ENCODE data around the gene STAT3. TPM values are rescaled to one million over a fixed set of nuclear protein-coding genes. Genes with fewer than 3 reads are reported as not detected.

Gene STAT3
- total and polyA plus RNA-seq, 9 donors = 42.6 to 56.9 (median 47.7) TPM

DNA sequence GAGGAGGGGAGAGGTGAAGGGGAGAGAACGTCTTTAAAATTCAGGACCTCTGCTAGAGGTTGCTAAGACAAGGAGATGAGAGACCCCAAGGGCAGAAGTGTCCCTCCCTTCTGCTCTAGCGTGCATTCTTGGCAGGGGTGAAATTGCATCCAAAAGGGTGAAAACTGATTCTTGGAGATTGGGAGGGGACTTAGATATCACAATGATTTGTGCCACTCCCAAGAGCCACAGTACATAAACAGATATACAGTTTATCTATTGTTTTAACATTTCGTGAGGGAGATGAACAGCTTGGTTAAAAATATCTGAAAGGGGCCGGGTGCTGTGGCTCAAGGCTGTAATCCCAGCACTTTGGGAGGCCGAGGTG is 22.1 kb upstream of the STAT3 start:
- WGBS (ENCODE audit: insufficient coverage) = 17% methylated on average over 1 of the region's 5 CpGs
- Histone ChIP-seq H3K27ac (ENCODE audit: low read length) (peak overlapping the region; percentile 81), H3K4me1 (ENCODE audit: control insufficient read depth, insufficient read depth, low read length) (peaks cover 72% of the 10 kb centered on the region), H3K4me3 (ENCODE audit: low read length) (no peak overlapping the region), H3K36me3 (ENCODE audit: control insufficient read depth, insufficient read depth, low read length) (peaks cover 21% of the 10 kb centered on the region), H3K27me3 (ENCODE audit: control insufficient read depth, insufficient read depth, low read length) (no peaks in the 10 kb centered on the region), H3K9me3 (replicated peaks; ENCODE audit: control insufficient read depth, low read depth, low read length) (no peaks in the 10 kb centered on the region)
- no peak for DNase-seq

DNA sequence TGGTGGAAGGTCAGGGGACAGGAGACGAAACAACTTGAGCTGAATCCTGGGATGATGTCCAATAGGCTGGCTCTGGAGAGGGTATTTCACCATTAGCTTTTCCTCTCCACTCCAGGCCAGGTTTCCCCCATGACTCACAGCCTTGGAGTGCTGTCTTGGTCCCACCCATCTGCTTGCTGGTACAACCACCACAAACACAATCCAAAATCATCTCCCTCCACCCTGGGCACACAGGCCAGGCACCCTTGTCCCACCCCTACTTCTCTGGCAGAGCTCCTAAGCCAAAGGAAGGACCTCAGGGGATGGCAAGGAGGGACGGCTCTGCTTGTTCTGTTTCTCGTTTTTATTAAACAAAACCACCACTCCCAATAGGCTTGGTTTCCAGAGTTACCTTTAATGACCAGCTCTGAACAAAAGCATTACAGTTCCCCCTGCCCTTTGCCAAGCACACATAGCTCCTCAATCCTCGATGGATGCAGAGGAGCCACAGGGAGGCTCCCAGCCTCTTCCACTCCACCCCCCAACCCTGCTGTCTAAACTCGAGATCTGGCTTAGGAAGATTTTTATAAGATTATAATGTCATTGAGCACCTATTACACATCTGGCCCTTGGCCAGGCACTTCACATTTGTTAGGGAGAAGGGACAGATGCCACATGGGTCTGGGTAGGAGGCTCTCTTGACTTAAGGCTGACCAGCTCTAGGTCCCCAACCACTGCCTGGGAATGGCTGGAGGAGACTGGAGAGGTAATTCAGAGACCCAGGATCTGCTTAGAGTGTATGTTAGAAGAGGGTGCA is 21.5 kb upstream of the STAT3 start:
- H3K27me3 ChIP-seq (ENCODE audit: control insufficient read depth, insufficient read depth, low read length) = no peaks in the 10 kb centered on the region
- H3K4me1 ChIP-seq (ENCODE audit: control insufficient read depth, insufficient read depth, low read length) = peaks cover 66% of the 10 kb centered on the region
- no peak overlapping the region for H3K4me3 ChIP-seq (ENCODE audit: low read length)
- H3K36me3 ChIP-seq (ENCODE audit: control insufficient read depth, insufficient read depth, low read length) = peaks cover 22% of the 10 kb centered on the region
- DNase-seq = peak; percentile 64
- no peaks in the 10 kb centered on the region for H3K9me3 ChIP-seq (replicated peaks; ENCODE audit: control insufficient read depth, low read depth, low read length)
- WGBS (ENCODE audit: insufficient coverage) = 12% methylated on average over 2 of the region's 5 CpGs
- peak overlapping the region; percentile 81 for H3K27ac ChIP-seq (ENCODE audit: low read length)

DNA sequence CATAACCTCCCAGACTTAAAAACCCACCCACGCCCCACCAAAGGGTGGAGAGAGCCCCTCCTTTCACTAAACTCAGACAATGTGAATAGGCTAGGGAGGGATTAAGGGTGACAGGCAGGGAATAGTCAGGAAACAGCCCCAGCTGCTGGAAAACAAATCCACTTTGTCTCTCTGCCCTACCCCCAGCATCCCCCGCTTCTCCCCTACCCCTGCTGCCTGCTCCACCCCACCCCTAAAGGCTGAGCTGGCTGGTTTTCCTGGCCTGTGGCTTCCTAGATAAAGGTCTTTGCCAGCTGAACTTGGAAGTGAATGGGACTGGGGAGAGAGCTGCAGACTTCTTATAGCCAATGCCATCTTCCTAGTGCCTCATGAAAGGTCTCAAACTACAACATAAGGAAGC is 19.8 kb upstream of the STAT3 start:
- Histone ChIP-seq H3K9me3 (replicated peaks; ENCODE audit: control insufficient read depth, low read depth, low read length) (no peaks in the 10 kb centered on the region), H3K27me3 (ENCODE audit: control insufficient read depth, insufficient read depth, low read length) (no peaks in the 10 kb centered on the region), H3K4me1 (ENCODE audit: control insufficient read depth, insufficient read depth, low read length) (peaks cover 63% of the 10 kb centered on the region), H3K27ac (ENCODE audit: low read length) (peak overlapping the region; percentile 92), H3K4me3 (ENCODE audit: low read length) (no peak overlapping the region), H3K36me3 (ENCODE audit: control insufficient read depth, insufficient read depth, low read length) (peaks cover 33% of the 10 kb centered on the region)
- WGBS (ENCODE audit: insufficient coverage) = no CpG with 5 or more reads among the region's 2 CpGs
- DNase-seq = peak; percentile 78

DNA sequence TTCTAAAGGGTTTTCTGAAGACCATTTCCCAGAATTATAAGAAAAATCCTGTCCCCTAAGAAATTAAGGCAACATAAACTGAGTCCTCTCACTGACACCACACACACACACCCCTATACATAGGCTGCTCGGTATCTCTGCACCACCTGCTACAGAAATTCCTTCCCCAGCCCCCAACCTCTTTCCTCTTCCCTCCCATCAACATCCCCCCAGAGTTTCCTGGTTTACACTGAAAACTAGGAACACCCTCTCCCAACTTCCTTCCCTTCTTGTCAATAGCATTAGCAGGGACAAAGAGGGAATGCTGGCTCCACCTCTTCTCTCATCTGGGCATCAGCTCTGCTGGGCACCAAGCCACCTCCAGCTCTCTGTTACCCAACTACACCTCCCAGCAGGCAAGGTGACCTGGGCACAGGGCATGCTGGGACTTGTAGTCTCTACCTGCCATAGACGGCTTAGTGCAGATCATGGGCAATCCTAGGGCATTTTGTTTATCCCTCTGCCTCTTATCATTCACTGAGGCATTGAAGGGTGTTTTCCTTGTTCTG is 19.1 kb upstream of the STAT3 start:
- Histone ChIP-seq H3K9me3 (replicated peaks; ENCODE audit: control insufficient read depth, low read depth, low read length) (no peaks in the 10 kb centered on the region), H3K36me3 (ENCODE audit: control insufficient read depth, insufficient read depth, low read length) (peaks cover 40% of the 10 kb centered on the region), H3K27me3 (ENCODE audit: control insufficient read depth, insufficient read depth, low read length) (no peaks in the 10 kb centered on the region), H3K27ac (ENCODE audit: low read length) (peak overlapping the region; percentile 92), H3K4me3 (ENCODE audit: low read length) (no peak overlapping the region), H3K4me1 (ENCODE audit: control insufficient read depth, insufficient read depth, low read length) (peaks cover 68% of the 10 kb centered on the region)
- 0% methylated on average over 1 of the region's 2 CpGs for WGBS (ENCODE audit: insufficient coverage)
- peak; percentile 88 for DNase-seq

DNA sequence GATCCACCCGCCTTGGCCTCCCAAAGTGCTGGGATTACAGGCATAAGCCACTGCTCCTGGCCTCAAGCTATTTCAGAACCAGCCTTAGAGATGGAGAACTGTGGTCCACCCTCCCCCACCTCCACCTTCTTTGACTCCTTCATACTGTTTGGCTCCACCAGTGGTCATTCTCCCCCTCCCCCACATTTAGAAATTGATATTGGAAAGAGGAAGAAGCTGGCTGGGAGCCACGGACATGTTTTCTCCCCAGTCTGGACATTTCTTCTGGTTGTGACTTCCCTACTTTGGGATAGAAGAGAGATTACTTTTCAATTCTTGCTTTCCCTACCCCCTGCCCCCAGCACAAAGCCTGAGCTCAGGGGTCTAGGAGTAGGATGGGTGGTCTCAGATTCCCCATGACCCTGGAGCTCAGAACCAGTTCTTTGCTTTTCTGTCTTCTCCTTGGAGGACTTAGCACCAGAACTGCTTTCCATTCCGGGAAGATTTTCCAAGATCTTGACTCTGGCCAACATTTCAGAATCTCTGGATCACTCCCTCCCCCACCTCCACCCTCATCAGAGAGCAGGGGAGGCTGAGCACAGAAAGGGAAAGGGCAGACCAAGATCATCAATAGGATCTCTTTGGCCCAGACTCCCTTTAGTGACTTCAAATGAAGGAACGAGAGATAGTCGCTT is 18.5 kb upstream of the STAT3 start:
- Histone ChIP-seq H3K27me3 (ENCODE audit: control insufficient read depth, insufficient read depth, low read length) (no peaks in the 10 kb centered on the region), H3K27ac (ENCODE audit: low read length) (peak overlapping the region; percentile 92), H3K4me1 (ENCODE audit: control insufficient read depth, insufficient read depth, low read length) (peaks cover 64% of the 10 kb centered on the region), H3K36me3 (ENCODE audit: control insufficient read depth, insufficient read depth, low read length) (peaks cover 38% of the 10 kb centered on the region), H3K4me3 (ENCODE audit: low read length) (no peak overlapping the region), H3K9me3 (replicated peaks; ENCODE audit: control insufficient read depth, low read depth, low read length) (no peaks in the 10 kb centered on the region)
- WGBS (ENCODE audit: insufficient coverage) = 83% methylated on average over 1 of the region's 5 CpGs
- peak; percentile 79 for DNase-seq

DNA sequence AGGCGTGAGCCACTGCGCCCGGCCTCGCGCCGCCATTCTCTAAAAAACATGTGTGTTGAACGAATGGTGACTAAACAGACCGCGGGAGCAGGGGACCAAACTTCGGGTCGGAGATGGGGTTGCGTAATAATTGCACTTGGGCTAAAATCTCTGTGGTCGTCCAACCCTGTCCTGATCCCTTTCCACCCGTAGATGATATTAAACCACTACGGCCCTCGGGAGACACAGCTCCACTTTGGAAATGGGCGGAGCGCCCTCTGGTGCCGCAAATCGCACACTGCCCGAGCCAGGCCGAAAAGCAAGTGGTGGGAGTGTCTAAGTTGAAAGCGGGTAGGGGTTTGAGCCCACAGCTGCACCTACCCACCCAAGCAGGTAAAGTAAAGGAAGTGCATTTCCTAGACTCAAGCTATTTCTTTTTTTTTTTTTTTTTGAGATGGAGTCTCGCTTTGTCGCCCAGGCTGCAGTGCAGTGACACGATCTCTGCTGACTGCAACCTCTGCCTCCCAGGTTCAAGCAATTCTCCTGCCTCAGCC is 17.8 kb upstream of the STAT3 start:
- peak overlapping the region; percentile 92 for H3K27ac ChIP-seq (ENCODE audit: low read length)
- H3K4me1 ChIP-seq (ENCODE audit: control insufficient read depth, insufficient read depth, low read length) = peaks cover 57% of the 10 kb centered on the region
- DNase-seq = peak; percentile 76
- peaks cover 32% of the 10 kb centered on the region for H3K36me3 ChIP-seq (ENCODE audit: control insufficient read depth, insufficient read depth, low read length)
- H3K9me3 ChIP-seq (replicated peaks; ENCODE audit: control insufficient read depth, low read depth, low read length) = no peaks in the 10 kb centered on the region
- no peak overlapping the region for H3K4me3 ChIP-seq (ENCODE audit: low read length)
- no peaks in the 10 kb centered on the region for H3K27me3 ChIP-seq (ENCODE audit: control insufficient read depth, insufficient read depth, low read length)
- 59% methylated on average over 13 of the region's 26 CpGs for WGBS (ENCODE audit: insufficient coverage)

DNA sequence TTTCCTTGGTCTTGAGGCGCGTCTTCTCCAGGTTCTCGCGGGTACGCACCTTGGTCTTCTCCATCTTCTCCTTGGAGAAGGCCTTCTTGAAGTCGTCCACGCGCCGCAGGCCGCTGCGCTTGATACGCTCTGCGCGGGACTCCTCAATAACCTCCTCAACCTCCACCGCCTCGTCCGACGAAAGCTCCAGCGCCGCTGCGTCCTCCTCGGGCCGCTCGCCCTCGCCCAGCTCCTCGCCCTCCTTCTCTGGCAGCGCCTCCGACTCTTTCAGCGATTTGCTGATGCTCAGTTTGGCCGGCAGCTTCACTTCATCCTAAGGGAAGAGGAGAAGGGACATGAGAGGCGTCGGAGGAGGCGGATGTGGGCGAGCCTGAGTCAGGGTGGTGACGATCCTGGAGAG is 16.8 kb upstream of the STAT3 start:
- 86% methylated on average over 27 of the region's 35 CpGs for WGBS (ENCODE audit: insufficient coverage)
- Histone ChIP-seq H3K9me3 (replicated peaks; ENCODE audit: control insufficient read depth, low read depth, low read length) (no peaks in the 10 kb centered on the region), H3K27ac (ENCODE audit: low read length) (no peak overlapping the region), H3K4me1 (ENCODE audit: control insufficient read depth, insufficient read depth, low read length) (peaks cover 54% of the 10 kb centered on the region), H3K36me3 (ENCODE audit: control insufficient read depth, insufficient read depth, low read length) (peaks cover 36% of the 10 kb centered on the region), H3K27me3 (ENCODE audit: control insufficient read depth, insufficient read depth, low read length) (no peaks in the 10 kb centered on the region), H3K4me3 (ENCODE audit: low read length) (no peak overlapping the region)
- DNase-seq = no peak

DNA sequence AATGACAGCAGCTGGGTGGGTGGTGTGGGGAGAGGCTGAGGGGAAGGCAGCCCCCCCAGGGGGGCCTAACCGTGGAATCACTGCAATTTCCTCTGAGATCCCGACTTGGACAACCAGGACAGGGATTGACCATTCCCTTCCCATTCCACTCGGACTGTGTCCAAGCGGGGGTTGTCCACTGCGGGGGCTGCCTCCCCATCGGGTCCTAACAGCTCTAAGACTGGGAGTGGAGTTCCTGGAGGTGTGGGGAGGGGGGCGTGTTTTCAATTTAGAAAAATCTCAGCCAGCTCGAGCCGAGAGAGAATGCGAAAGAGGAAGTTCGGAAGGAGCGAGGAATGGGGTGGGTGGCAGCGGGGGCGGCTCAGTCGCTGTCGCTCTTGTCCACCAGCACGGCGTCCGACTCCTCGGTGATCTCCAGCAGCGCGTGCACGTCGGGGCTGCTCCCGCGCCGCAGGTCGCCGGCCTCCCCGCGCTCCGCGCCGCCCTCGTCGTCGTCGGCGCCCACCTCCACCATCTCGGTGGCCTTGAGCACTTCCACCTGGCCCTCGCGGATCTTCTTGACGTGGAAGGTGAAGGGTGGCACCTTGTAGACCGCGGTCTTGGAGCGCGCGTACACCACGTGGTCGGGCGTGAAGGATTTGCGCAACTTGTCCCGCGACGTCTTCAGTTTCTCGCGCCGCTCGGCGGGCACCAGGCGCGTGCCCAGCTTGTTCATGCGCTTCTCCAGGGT is 16.2 kb upstream of the STAT3 start:
- no peak for DNase-seq
- Histone ChIP-seq H3K36me3 (ENCODE audit: control insufficient read depth, insufficient read depth, low read length) (peaks cover 36% of the 10 kb centered on the region), H3K27ac (ENCODE audit: low read length) (no peak overlapping the region), H3K9me3 (replicated peaks; ENCODE audit: control insufficient read depth, low read depth, low read length) (no peaks in the 10 kb centered on the region), H3K4me1 (ENCODE audit: control insufficient read depth, insufficient read depth, low read length) (peaks cover 52% of the 10 kb centered on the region), H3K4me3 (ENCODE audit: low read length) (no peak overlapping the region), H3K27me3 (ENCODE audit: control insufficient read depth, insufficient read depth, low read length) (no peaks in the 10 kb centered on the region)
- 72% methylated on average over 57 of the region's 63 CpGs for WGBS (ENCODE audit: insufficient coverage)

DNA sequence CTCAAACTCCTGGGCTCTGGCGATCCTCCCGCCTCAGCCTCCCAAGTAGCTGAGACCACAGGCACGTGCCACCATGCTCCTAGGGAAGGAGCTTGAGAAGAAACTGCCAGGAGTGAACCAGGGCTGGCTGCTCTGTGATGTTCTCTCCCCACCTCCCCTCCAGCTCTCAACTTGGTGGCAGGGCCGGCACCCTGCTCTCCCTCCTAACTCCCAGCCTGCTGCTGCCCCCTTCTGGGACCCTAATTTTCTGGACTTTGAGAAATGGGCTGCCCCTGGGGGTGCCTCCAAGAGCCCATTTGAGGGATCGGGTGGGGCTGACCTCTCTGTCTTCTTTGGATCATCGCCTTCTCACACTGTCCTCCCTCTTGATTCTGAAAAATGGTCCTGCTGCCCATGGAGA is 14.9 kb upstream of the STAT3 start:
- peaks cover 42% of the 10 kb centered on the region for H3K4me1 ChIP-seq (ENCODE audit: control insufficient read depth, insufficient read depth, low read length)
- H3K36me3 ChIP-seq (ENCODE audit: control insufficient read depth, insufficient read depth, low read length) = peaks cover 35% of the 10 kb centered on the region
- 80% methylated on average over 2 of the region's 6 CpGs for WGBS (ENCODE audit: insufficient coverage)
- H3K27me3 ChIP-seq (ENCODE audit: control insufficient read depth, insufficient read depth, low read length) = no peaks in the 10 kb centered on the region
- no peaks in the 10 kb centered on the region for H3K9me3 ChIP-seq (replicated peaks; ENCODE audit: control insufficient read depth, low read depth, low read length)
- H3K27ac ChIP-seq (ENCODE audit: low read length) = no peak overlapping the region
- no peak for DNase-seq
- H3K4me3 ChIP-seq (ENCODE audit: low read length) = no peak overlapping the region

DNA sequence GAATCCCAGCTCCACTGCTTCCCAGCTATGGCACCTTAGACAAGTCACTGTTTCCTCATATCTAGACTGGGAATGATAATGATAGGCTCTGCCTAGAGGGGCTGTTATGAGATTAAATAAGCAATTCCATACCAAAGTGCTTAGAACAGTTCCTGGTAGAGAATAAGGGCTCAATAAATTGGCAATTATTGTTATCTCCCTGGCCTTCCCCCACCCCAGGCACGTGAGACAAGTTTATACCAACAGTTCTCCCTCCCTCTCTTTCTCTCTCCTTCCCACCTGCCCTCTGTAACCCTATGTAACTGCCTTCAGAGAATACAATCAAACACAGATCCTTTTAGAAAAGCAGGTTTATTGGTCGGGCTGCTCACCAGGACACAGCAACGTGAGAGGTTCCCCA is 13.9 kb upstream of the STAT3 start:
- Histone ChIP-seq H3K4me3 (ENCODE audit: low read length) (no peak overlapping the region), H3K36me3 (ENCODE audit: control insufficient read depth, insufficient read depth, low read length) (peaks cover 35% of the 10 kb centered on the region), H3K4me1 (ENCODE audit: control insufficient read depth, insufficient read depth, low read length) (peaks cover 32% of the 10 kb centered on the region), H3K27ac (ENCODE audit: low read length) (no peak overlapping the region), H3K9me3 (replicated peaks; ENCODE audit: control insufficient read depth, low read depth, low read length) (no peaks in the 10 kb centered on the region), H3K27me3 (ENCODE audit: control insufficient read depth, insufficient read depth, low read length) (no peaks in the 10 kb centered on the region)
- 17% methylated on average over 3 of the region's 3 CpGs for WGBS (ENCODE audit: insufficient coverage)
- DNase-seq = no peak
